NCI-H1436 (cell line): ENCODE results near the gene CASZ1.

Experiments used
- DNase-seq: peaks from one replicate; lab custom pipeline; 2025; lab: John Stamatoyannopoulos, UW

CASZ1 gene

GRCh38 chr1:10728595-10729410, 67.6 kb downstream of the CASZ1 start:
- DNase-seq: no peak

- no peak for DNase-seq
These were observed 68.7 kb downstream of the CASZ1 start for GRCh38 chr1:10727751-10728232.

GRCh38 chr1:10726355-10726754, 70.1 kb downstream of the CASZ1 start:
- DNase-seq: no peak

- DNase-seq: no peak
These were observed 71.2 kb downstream of the CASZ1 start for GRCh38 chr1:10724948-10725847.

GRCh38 chr1:10724511-10724910, 71.9 kb downstream of the CASZ1 start:
- no peak for DNase-seq

- peak; percentile 29 for DNase-seq
These were observed 72.4 kb downstream of the CASZ1 start for GRCh38 chr1:10724052-10724494.

- DNase-seq: no peak
These were observed 73.1 kb downstream of the CASZ1 start for GRCh38 chr1:10723317-10723716.

GRCh38 chr1:10722803-10723202, 73.6 kb downstream of the CASZ1 start:
- DNase-seq: no peak

GRCh38 chr1:10721381-10722321, 74.8 kb downstream of the CASZ1 start:
- DNase-seq: no peak

- DNase-seq: no peak
These were observed 75.8 kb downstream of the CASZ1 start for GRCh38 chr1:10720635-10721034.

- no peak for DNase-seq
These were observed 78.4 kb downstream of the CASZ1 start for GRCh38 chr1:10718083-10718415.

- DNase-seq: no peak
These were observed 79.0 kb downstream of the CASZ1 start for GRCh38 chr1:10717296-10718082.

- DNase-seq: no peak
These were observed 79.6 kb downstream of the CASZ1 start for GRCh38 chr1:10716840-10717239.

GRCh38 chr1:10714337-10715114, 81.9 kb downstream of the CASZ1 start:
- no peak for DNase-seq

- no peak for DNase-seq
These were observed 82.8 kb downstream of the CASZ1 start for GRCh38 chr1:10713614-10714013.

GRCh38 chr1:10712568-10713362, 83.7 kb downstream of the CASZ1 start:
- DNase-seq: no peak

GRCh38 chr1:10710489-10710888, 86.0 kb downstream of the CASZ1 start:
- DNase-seq: no peak

- DNase-seq: no peak
These were observed 86.8 kb downstream of the CASZ1 start for GRCh38 chr1:10709646-10710045.

GRCh38 chr1:10709165-10709564, 87.3 kb downstream of the CASZ1 start:
- no peak for DNase-seq
